SK-N-MC (cell line): ENCODE data around the gene ATG5.

Source experiments
- EZH2 ChIP-seq: fragments of 200-600 bp; sonication (generic); IDR thresholded peaks from one replicate; pipeline ENCODE4 v1.6.1; 2017; ENCODE audit warnings: antibody characterized with exemption
- POLR2AphosphoS5 ChIP-seq: IDR thresholded peaks from 2 replicates; pipeline ENCODE4 v1.6.1; 2012; ENCODE audit warnings: mild to moderate bottlenecking, low read depth, low read length, borderline replicate concordance

DNA sequence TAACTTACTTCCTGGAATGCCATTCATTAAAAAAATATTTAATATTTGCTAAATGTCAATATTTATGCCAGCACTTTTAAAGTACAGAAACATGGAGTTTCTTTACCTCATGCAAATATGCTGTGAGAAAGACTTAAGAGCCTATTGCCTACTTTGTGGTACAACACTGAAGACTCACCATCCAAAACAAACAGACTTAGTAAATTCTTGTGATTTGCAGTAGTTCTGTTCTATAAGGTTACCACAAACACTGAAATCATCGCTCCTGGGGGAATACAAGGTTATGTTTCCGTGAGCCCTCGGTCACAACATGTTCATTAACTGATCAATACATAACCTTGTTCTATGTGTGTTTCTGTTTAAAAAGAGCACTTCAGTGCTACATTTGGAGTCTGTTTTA lies 78.3 kb downstream of the ATG5 start:
- no peak for TF ChIP-seq POLR2AphosphoS5
- no peak for TF ChIP-seq EZH2
